Stimulated activated CD8-positive, alpha-beta memory T cell treated with anti-CD3 and anti-CD28 coated beads, Interleukin-7, amount 100 ng/mL, for 4 hours (primary cell): Measurements from ENCODE around the gene POFUT2.

ENCODE experiments used
- DNase-seq, 2 donors: peaks; one replicate each; pipeline ENCODE4 v3.0.0-alpha.2; 2020; ENCODE audit warnings: low read depth in 2 of 2

POFUT2 gene

DNA sequence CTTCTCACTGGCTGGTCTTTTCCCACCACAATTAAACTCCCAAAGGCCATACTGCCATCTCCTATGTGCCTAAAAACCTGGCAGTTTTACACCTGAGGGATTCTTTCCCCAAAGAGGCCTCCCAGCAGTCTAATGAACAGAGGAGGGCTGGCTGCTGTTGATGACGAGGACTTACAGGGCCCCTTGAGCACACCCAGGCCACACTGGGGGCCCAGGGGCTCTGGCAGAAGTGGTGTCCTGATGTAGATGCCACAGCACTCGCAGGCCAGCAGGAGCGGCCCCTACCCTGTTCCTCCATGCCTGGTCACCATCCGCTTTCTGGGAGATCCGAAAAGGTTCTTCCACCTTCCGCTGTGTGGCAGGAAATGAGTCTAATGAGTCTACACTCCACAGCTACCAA, 24.2 kb downstream of the POFUT2 start:
- DNase-seq, result no peak

DNA sequence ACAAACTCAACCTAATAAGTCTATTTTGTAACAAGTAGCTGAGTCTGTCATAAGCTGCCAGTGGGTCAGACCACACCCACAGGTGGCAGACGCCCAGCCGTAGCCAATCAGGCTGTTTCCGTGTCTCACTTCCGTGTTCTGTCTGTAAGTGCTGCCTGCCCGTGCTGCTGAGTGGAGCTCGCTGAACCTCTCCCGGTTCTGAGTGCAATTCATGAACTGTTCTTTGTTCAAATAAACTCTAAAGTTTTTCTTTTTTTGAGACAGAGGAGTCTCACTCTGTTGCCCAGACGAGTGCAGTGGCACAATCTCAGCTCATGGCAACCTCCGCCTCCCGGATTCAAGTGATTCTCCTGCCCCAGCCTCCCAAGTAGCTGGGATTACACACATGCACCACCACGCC, 25.1 kb downstream of the POFUT2 start:
- DNase-seq, result no peak

GRCh38 chr21:45262041-45262581, 25.6 kb downstream of the POFUT2 start:
- DNase-seq, result no peak

GRCh38 chr21:45261093-45261492, 26.6 kb downstream of the POFUT2 start:
- DNase-seq, result no peak

DNA sequence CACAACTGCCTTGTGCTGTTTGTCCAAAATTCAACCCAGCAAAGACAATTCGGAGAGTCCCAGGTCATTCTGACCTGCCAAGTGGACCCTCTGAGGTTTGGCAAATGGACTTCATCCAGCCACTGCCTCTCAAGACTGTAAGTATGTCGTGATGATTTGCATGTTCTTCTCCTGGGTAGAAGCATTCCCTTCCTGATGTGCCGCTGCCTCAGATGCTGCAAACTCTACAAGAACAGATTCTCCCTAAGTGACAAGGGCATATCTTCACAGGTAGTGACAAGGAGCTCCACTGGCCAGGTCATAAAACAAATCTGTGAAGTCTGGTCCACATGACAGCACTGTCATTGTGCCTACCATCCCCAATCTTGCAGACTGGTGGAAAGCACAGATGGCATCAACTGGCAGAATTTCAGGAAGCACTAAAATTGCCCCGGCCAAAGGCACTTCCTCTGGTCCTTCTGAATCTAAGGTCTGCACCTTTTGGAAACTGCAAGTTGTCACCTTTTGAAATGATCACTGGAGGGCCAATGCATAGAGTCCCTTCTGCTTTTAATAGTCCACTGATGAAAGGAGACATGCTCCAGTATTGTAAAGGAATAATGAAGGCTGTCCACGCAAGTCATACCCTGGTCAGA, 27.4 kb downstream of the POFUT2 start:
- DNase-seq, result no peak

- no peak for DNase-seq
Measured at GRCh38 chr21:45259206-45259840, 28.4 kb downstream of the POFUT2 start.

GRCh38 chr21:45258466-45258865, 29.2 kb downstream of the POFUT2 start:
- no peak for DNase-seq

GRCh38 chr21:45257673-45258341, 29.9 kb downstream of the POFUT2 start:
- no peak for DNase-seq

DNA sequence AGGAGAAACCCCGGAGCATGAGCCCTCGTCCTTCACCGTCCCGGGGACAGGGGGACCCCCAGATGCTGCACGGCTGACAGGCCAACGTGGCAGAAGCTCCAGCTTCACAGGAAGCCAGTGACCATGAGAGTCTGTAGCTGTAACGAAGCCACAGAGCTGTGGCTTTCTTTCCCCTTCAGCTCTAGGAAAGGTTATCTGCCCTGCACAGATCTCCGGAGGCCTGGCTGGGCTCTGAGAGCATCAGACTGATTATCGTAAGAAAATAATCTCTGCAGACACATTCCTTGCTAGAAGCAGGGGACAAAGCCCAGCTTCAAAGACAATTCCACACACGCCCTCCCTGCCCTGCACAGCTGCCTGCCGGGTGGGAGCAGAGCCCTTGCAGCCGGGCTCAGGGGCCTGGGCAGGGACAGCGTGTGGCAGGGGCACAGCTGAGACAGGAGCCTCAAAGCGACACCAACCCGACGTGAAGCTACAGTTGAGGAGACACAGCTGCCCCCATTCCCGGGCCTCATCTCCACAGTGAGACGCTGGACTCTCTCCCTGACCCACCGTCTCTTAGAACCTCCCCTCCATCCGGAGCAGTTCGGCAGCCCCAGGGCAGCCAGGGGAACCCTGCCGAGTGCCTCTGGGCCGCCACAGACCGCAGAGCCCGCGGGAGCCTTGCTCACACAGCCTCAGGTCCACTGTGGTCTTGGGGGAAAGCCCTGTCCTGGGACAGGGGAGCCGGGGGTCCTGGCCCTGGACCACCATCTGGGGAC, 30.6 kb downstream of the POFUT2 start:
- DNase-seq, result no peak

DNA sequence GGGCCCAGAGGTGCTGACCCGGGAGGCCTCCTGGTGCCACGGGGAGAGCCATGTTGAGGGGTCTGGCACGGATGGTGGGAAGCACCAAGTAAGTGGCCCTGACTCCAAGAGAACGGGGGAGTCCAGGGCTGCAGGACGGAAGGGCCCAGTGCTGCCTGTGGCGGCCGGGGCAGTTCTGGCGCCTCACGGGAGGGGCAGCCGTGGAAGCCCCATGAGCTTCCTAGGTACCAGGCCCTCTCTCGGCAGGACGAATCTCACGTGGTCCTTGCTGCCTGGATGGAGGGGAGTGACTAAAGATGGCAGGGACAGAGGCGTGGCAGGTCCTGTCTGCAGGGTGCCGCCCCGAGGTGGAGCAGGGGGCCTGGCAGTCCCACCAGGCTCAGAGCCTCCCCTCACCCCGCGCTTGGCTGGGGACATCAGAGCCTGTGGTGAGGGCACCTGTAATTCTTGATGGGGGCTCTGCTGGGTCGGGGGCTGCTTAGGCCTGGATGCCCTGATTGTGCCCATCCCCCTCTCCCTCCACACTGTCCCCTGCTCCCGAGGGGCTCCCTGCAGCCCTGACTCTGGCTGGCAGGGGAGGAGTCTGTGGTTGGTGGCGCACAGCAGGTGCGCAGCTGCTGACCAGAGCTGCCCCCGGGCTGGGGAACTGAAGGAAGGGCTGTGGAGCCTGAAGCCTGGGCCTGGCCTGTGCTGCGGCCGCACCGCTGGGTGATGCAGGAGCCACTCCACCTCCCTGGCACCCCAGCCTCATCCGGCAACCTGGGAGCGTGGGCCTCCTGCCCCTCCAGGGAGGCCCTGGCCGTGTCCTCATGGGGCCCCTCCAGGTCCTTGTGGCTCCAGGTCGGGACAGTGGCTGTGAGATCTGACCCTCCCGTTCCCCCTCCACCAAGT, 31.4 kb downstream of the POFUT2 start:
- DNase-seq, result no peak

GRCh38 chr21:45255381-45256020, 32.2 kb downstream of the POFUT2 start:
- no peak for DNase-seq

- no peak for DNase-seq
Measured at GRCh38 chr21:45254460-45254930, 33.2 kb downstream of the POFUT2 start.

DNA sequence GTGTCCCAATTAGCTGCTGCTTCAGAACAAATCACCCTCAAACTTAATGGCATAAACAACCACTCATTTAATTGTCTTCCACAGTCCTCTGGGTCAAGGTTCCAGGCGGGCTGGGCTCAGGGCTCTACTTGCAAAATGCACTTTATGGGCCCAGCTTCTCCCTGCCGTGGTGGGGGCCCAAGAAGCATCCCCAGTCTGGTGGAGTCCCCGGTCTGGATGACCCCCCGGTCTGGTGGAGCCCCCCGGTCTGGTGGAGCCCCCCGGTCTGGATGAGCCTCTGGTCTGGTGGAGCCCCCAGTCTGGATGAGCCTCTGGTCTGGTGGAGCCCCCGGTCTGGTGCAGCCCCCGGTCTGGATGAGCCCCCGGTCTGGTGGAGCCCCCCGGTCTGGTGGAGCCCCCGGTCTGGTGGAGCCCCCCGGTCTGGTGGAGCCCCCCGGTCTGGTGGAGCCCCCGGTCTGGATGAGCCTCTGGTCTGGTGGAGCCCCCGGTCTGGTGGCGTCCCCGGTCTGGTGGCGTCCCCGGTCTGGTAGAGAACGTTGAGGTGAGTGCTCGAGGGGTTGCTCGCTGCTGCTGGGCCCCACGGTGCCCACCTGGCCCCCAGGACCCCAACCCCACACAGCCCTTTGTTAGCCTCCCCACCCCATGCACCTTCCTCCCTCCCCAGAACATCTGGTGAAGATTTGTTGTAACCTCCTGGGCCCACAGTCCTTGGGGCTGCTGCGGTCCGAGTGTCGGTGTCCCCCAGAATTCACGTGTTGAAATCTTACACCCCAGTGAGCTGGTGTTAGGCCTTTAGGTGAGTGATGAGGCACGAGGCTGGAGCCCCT, 33.8 kb downstream of the POFUT2 start:
- DNase-seq, result no peak

DNA sequence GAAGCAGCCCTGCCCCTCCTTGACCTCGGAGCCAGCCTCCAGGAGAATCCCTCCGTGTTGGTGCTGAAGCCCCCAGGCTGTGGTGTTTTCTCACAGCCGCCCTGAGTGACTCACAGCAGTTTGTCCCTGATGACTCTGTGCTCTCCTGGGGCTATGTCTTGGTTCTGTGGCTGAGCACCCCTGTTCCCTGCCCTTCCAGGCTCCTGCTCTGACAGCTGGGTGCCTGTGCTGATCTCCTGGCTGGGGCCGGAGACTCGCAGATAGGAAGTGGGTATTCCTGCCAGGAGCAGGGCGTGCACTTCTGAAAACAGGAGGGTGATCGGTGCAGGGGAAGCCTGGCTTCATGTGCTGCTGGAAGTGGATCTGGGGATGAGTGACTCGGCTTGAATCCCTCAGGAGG, 34.5 kb downstream of the POFUT2 start:
- DNase-seq, result no peak

DNA sequence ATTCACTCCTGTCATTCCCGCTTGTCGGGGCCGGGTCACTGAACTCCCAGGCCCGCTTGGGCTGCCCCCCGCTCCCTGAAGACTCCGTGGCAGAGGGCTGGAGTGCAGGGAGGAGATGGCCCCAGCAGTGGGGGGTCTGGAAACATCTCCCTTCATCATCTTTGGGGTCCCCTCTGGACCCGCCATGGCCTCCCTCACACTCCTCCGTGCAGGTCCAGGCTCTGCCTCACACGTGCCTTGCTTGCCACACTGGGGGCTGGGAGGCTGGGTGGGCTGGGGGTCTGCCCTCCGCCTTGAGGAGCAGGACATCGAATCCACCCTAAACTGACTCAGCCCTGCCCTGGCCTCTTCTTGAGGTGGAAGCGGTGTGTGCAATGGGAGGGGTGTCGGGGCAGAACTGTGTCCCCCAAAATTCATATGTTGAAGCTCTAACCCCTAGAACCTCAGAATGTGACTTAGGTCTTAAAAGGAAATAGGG, 35.2 kb downstream of the POFUT2 start:
- DNase-seq, result no peak

GRCh38 chr21:45251635-45252447, 35.9 kb downstream of the POFUT2 start:
- DNase-seq, result no peak

- no peak for DNase-seq
Measured at GRCh38 chr21:45250914-45251634, 36.6 kb downstream of the POFUT2 start.

GRCh38 chr21:45250272-45250671, 37.4 kb downstream of the POFUT2 start:
- no peak for DNase-seq
